ENCODE measurements around the gene CDC14C. TPM values are rescaled to one million over a fixed set of nuclear protein-coding genes. Genes with fewer than 3 reads are reported as not detected.

Gene CDC14C
- total and polyA plus RNA-seq, 2 experiments from 2014 or later = 0.23 TPM; not detected in 1

DNA sequence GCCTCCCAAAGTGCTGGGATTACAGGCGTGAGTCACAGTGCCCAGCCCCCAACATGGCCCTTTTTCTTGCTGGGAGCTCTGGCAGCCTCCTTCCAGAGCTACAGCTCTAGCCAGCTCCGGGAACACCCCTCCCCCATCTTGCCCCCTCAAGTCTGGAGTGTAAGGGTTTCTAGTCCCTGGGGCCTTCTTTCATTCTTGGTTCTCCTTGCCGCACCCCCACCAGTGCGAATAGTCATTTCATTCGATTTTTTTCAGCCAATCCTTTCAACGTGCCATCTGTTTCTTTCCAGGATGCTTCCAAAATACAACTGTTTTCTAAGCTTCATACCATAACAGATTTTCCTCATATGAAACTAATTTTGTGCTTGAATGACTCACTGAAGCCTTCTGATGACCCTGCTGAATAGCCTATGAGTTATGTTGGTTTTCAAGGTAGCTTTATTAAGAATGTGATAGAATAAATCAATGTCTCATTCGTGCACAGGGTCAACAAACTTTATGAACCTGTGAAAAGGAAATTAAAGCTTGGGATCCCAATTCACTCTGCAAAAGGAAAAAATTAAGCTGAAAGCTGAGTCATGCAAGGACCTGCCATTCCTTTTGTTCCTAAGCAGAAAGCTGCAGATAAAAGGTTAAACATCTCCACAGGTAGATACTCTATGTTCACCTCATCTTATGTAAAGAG lies 38.6 kb downstream of the CDC14C start:
- no peak for DNase-seq (ENCODE audit: low spot score)
- H2AFZ ChIP-seq = no peak overlapping the region
- H3K9me2 ChIP-seq (replicated peaks; ENCODE audit: insufficient read depth) = no peaks in the 10 kb centered on the region
- no peak overlapping the region for H3K4me3 ChIP-seq
- H3K4me2 ChIP-seq = no peak overlapping the region
- H3K27ac ChIP-seq = no peak overlapping the region
- H4K20me1 ChIP-seq (ENCODE audit: insufficient read depth, poor library complexity, severe bottlenecking) = no peaks in the 10 kb centered on the region
- 73% methylated on average over 7 of the region's 7 CpGs for WGBS (ENCODE audit: low lambda C conversion rate, missing lambda C conversion rate)
- no peaks in the 10 kb centered on the region for H3K9me3 ChIP-seq (ENCODE audit: low read depth)
- no peaks in the 10 kb centered on the region for H3K36me3 ChIP-seq (replicated peaks; ENCODE audit: insufficient read depth, low read depth)
- no peaks in the 10 kb centered on the region for H3K79me2 ChIP-seq
- no peaks in the 10 kb centered on the region for H3K4me1 ChIP-seq (ENCODE audit: insufficient read depth)
- no peaks in the 10 kb centered on the region for H3K27me3 ChIP-seq
- TF ChIP-seq EZH2phosphoT487 (IDR thresholded peaks at IDR 0.05; ENCODE audit: low read depth, severe bottlenecking, unreplicated experiment) = no peak
- TF ChIP-seq, protein P1, sequence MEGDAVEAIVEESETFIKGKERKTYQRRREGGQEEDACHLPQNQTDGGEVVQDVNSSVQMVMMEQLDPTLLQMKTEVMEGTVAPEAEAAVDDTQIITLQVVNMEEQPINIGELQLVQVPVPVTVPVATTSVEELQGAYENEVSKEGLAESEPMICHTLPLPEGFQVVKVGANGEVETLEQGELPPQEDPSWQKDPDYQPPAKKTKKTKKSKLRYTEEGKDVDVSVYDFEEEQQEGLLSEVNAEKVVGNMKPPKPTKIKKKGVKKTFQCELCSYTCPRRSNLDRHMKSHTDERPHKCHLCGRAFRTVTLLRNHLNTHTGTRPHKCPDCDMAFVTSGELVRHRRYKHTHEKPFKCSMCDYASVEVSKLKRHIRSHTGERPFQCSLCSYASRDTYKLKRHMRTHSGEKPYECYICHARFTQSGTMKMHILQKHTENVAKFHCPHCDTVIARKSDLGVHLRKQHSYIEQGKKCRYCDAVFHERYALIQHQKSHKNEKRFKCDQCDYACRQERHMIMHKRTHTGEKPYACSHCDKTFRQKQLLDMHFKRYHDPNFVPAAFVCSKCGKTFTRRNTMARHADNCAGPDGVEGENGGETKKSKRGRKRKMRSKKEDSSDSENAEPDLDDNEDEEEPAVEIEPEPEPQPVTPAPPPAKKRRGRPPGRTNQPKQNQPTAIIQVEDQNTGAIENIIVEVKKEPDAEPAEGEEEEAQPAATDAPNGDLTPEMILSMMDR (IDR thresholded peaks at IDR 0.05; ENCODE audit: poor library complexity) = no peak
- TF ChIP-seq EZH2 (IDR thresholded peaks at IDR 0.05; ENCODE audit: borderline replicate concordance) = no peak

DNA sequence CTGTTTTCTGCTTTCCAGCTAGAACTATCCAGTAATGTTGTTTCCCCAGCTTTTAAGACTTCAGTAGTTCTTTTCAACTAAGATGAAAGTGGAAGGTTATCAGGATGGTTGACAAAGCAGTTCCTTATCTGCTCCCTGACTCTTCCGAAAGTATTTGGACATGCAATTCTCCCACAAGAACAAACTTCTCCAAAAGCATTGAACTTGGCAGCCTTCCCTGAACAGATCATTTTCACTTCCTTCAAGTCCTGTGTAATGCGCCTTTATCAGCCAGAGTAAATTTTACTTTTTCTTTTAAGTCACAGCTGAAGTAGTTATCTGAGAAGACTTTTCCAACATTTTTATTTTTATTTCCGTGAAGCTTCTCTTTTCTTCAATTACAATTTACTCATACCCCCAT lies 39.7 kb downstream of the CDC14C start:
- Histone ChIP-seq H3K79me2 (no peaks in the 10 kb centered on the region), H3K4me1 (ENCODE audit: insufficient read depth) (no peaks in the 10 kb centered on the region), H4K20me1 (ENCODE audit: insufficient read depth, poor library complexity, severe bottlenecking) (no peaks in the 10 kb centered on the region), H3K4me2 (peak overlapping the region; percentile 22), H3K4me3 (no peak overlapping the region), H3K9me3 (ENCODE audit: low read depth) (no peaks in the 10 kb centered on the region), H3K9me2 (replicated peaks; ENCODE audit: insufficient read depth) (no peaks in the 10 kb centered on the region), H3K36me3 (replicated peaks; ENCODE audit: insufficient read depth, low read depth) (no peaks in the 10 kb centered on the region), H2AFZ (no peak overlapping the region), H3K27ac (no peak overlapping the region), H3K27me3 (no peaks in the 10 kb centered on the region)
- no peak for DNase-seq (ENCODE audit: low spot score)
- 17% methylated on average over 3 of the region's 3 CpGs for WGBS (ENCODE audit: low lambda C conversion rate, missing lambda C conversion rate)
- TF ChIP-seq, protein P1 (IDR thresholded peaks at IDR 0.05; ENCODE audit: poor library complexity) = no peak
- no peak for TF ChIP-seq EZH2phosphoT487 (IDR thresholded peaks at IDR 0.05; ENCODE audit: low read depth, severe bottlenecking, unreplicated experiment)
- TF ChIP-seq EZH2 (IDR thresholded peaks at IDR 0.05; ENCODE audit: borderline replicate concordance) = no peak

DNA sequence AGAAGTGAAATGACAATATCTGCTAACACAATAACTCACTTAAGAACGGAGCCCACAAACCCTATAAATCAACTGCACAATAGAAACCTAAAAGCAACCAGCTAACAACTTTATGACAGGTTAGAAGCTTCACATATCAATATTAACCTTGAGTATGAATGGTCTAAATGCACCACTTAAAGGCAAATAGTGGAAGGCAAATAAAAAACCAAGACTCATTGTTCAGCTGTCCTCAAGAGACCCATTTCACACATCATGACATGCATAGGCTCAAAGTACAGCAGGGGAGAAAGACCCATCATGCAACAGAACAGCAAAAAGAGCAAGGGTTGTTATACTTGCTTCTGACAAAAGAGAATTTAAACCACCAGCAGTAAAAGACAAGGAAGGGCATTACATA lies 46.8 kb downstream of the CDC14C start:
- Histone ChIP-seq H3K4me2 (no peak overlapping the region), H3K4me3 (no peak overlapping the region), H3K9me3 (ENCODE audit: low read depth) (no peaks in the 10 kb centered on the region), H2AFZ (no peak overlapping the region), H3K27ac (no peak overlapping the region), H3K4me1 (ENCODE audit: insufficient read depth) (no peaks in the 10 kb centered on the region), H3K9me2 (replicated peaks; ENCODE audit: insufficient read depth) (no peaks in the 10 kb centered on the region), H3K27me3 (no peaks in the 10 kb centered on the region), H3K36me3 (replicated peaks; ENCODE audit: insufficient read depth, low read depth) (no peaks in the 10 kb centered on the region), H4K20me1 (ENCODE audit: insufficient read depth, poor library complexity, severe bottlenecking) (no peaks in the 10 kb centered on the region), H3K79me2 (no peaks in the 10 kb centered on the region)
- WGBS (ENCODE audit: low lambda C conversion rate, missing lambda C conversion rate) = 71% methylated on average over 1 of the region's 1 CpG
- no peak for TF ChIP-seq EZH2phosphoT487 (IDR thresholded peaks at IDR 0.05; ENCODE audit: low read depth, severe bottlenecking, unreplicated experiment)
- DNase-seq (ENCODE audit: low spot score) = no peak

DNA sequence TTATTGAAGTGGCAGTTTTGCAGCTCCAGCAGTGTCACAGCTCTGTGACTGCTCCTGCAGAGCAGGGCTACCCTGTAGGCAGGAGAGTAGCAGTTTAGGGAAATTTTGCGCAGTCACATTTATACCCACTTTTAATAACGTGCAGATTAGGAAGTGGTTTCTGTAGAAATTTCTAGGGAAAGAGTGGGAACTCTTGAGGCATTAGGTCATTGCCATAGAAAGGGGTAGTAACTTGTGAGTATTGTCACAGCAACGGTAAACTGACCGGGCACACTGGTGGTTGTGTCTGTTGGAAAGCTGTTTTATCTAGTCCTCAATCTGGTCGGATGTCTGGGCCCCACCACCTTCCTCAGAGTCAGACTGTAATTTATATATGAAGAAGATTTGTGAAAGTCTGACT lies 51.9 kb downstream of the CDC14C start:
- H3K4me1 ChIP-seq (ENCODE audit: insufficient read depth) = no peaks in the 10 kb centered on the region
- no peaks in the 10 kb centered on the region for H3K36me3 ChIP-seq (replicated peaks; ENCODE audit: insufficient read depth, low read depth)
- TF ChIP-seq, protein P1 (IDR thresholded peaks at IDR 0.05; ENCODE audit: poor library complexity) = no peak
- no peak for TF ChIP-seq EZH2phosphoT487 (IDR thresholded peaks at IDR 0.05; ENCODE audit: low read depth, severe bottlenecking, unreplicated experiment)
- no peak for TF ChIP-seq EZH2 (IDR thresholded peaks at IDR 0.05; ENCODE audit: borderline replicate concordance)
- no peak overlapping the region for H3K4me3 ChIP-seq
- H3K27me3 ChIP-seq = no peaks in the 10 kb centered on the region
- H3K79me2 ChIP-seq = no peaks in the 10 kb centered on the region
- H3K9me2 ChIP-seq (replicated peaks; ENCODE audit: insufficient read depth) = no peaks in the 10 kb centered on the region
- H3K9me3 ChIP-seq (ENCODE audit: low read depth) = no peaks in the 10 kb centered on the region
- DNase-seq (ENCODE audit: low spot score) = no peak
- 68% methylated on average over 5 of the region's 5 CpGs for WGBS (ENCODE audit: low lambda C conversion rate, missing lambda C conversion rate)
- H3K4me2 ChIP-seq = no peak overlapping the region
- no peak overlapping the region for H2AFZ ChIP-seq
- H4K20me1 ChIP-seq (ENCODE audit: insufficient read depth, poor library complexity, severe bottlenecking) = no peaks in the 10 kb centered on the region
- H3K27ac ChIP-seq = no peak overlapping the region

Data from hepatocyte (in vitro differentiated cells).